PC-9 (cell line): ENCODE data around the gene FAM43B.

Experiments
- EZH2 ChIP-seq: fragments of 200-600 bp; sonication (generic); IDR thresholded peaks from 2 replicates; pipeline ENCODE4 v1.8.0; 2017; ENCODE audit warnings: antibody characterized with exemption, low read depth
- TF ChIP-seq, protein P1 (sequence below): fragments of 200-600 bp; sonication (generic); conservative IDR thresholded peaks from 2 replicates; pipeline ENCODE4 v1.6.1; 2017; ENCODE audit warnings: mixed run types, antibody characterized with exemption, mild to moderate bottlenecking, moderate library complexity

DNA sequence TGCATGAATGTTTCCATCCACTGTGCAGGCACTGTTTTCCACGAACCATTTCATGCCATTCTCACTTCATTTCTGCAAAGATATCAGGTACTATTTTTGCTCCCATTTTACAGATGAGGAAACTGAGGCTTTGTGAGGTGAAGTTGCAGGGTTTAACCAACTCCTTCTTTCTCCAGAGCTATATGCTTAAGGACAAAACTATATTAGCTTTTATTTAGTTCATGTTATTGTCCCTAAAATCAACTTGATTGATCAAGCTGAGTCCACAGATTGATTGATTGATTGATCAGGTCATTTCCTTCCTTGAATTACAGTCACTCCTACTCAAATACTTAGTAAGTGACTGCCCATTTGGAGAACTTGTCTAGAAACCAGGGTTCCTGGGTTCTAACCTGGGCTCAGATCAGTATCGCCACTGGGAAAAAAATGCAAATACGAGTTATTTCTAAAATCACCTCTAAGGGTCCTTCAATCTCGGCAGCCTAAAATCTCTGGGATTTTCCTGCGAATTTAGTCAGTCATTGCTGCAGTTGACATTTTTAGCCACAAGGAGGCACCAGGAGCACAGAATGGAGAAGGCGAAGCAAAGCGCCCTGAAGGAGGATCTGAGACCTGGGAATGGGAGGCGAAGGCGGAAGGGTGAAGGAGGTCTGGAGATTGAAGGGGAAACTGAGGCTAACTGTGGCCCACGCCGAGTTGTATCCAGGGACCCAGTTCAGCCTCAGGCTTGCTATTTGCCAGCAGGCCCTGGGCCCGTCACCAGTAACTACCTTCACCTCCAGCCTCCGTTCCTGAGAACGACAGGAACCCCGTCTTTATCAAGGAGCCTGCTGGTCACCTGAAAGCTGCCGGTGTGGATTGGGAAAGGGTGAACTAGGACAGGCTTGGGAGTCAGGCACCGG is 30.2 kb upstream of the FAM43B start:
- TF ChIP-seq, protein P1, sequence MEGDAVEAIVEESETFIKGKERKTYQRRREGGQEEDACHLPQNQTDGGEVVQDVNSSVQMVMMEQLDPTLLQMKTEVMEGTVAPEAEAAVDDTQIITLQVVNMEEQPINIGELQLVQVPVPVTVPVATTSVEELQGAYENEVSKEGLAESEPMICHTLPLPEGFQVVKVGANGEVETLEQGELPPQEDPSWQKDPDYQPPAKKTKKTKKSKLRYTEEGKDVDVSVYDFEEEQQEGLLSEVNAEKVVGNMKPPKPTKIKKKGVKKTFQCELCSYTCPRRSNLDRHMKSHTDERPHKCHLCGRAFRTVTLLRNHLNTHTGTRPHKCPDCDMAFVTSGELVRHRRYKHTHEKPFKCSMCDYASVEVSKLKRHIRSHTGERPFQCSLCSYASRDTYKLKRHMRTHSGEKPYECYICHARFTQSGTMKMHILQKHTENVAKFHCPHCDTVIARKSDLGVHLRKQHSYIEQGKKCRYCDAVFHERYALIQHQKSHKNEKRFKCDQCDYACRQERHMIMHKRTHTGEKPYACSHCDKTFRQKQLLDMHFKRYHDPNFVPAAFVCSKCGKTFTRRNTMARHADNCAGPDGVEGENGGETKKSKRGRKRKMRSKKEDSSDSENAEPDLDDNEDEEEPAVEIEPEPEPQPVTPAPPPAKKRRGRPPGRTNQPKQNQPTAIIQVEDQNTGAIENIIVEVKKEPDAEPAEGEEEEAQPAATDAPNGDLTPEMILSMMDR, result peak; percentile 88
- TF ChIP-seq EZH2, result no peak
